Hematopoietic multipotent progenitor cell treated with erythropoietin and hydrocortisone succinate and interleukin-3 and kit ligand, for 6 days (in vitro differentiated cells): ENCODE data around the gene CCR3.
"Not testable (repeated sequence)": the region's sequence is repeated elsewhere in the genome, so short reads cannot be mapped to it uniquely, and the experiment has no call there.

Experiments
- DNase-seq: peaks from one replicate; pipeline ENCODE4 v3.0.0-alpha.2; 2015

The CCR3 gene

DNA sequence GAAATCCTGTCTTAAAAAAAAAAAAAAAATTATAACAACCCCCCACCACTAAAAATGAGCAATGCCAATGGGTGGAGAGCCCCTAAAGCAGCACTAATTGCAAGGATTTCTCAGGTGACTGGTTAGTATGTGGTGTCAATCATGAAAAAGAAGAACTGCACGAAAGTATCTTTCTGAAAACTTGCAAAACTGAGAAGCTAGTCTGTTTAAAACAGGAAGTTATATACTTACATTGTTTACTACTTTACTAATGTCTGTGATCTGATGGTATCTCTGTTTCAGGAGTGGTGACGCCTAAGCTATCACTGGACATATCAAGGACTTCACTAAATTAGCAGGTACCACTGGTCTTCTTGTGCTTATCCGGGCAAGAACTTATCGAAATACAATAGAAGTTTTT is at the start of gene CCR3:
CCR3 (plus strand) TSS at position 341 of the 400 bp plus-strand sequence. CDS start 22,699 bp downstream, outside the sequence.
- peak; percentile 56 for DNase-seq

DNA sequence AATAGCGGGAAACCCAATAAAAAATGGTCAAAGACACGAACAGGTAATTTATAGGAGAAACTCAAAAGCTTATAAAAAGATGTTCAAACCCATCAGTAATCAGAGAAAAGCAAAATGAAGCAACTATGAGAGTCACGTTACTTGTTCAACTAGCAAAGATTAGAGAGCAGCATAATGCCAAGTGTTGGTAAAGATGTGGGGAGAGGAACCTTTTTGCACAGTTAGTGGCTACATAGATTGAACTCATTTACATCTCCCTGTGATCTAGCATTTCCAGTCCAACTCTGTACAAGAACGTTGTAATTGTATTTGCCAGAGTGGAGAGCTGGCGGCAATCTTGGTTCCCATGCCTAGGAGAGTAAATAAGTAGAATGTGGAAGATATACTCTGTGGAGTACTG is 49.3 kb upstream of the CCR3 start:
- no peak for DNase-seq

GRCh38 chr3:46193436-46193835 is 48.8 kb upstream of the CCR3 start:
- no peak for DNase-seq

DNA sequence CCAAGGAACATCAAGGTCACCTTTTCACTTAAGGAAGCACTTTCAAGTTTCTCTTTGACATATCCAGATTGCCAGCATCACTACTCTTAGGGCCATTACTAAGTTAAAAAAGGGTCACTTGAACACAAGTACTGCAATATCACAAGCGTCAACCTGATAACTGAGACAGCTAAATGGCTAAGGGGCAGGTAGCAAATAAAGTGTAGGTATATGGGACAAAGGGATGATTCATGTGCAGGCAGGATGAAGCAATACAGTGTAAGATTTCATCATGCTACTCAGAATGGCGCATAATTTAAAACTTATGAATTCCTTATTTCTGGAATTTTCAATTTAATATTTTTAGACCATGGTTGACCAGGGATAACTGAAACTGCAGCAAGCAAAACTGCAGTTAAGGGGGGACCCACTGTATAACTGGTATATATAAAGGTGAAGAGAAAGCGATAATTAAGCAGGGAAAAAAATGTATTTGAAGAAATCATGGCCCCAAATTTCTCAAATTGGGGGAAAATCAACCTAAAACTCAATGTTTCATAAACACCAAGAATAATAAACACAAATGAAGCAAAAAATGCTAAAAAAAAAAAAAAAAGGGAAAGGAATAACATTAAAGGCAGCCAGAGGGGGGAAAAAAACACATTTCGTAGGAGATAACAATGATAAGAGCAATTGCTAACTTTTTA is 47.2 kb upstream of the CCR3 start:
- DNase-seq: no peak

DNA sequence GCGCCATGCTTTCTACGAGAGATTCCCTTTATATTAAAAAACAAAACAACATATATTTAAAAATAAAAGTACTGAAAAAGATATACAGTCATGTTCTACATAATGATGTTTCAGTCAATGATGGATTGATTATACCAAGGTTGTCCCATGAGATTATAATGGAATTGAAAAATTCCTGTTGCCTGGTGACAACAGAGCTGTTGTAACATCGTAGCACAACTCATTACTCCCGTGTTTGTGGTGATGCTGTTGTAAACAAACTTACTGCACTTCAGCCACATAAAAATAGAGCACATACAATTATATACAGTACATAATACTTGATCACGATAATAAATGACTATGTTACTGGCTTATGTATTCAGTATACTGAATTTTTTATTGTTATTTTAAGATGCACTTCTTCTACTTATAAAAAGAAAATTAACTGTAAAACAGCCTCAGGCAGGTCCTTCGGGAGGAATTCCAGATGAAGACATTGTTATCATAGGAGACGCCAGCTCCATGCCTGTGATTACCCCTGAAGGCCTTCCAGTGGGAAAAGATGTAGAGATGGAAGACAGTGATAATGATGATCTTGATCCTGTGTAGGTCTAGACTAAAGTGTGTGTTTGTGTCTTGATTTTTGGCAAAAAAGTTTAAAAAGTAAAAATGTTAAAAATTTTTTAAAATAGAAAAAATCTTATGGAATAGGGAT is 45.9 kb upstream of the CCR3 start:
- DNase-seq: no peak

GRCh38 chr3:46200211-46200610 is 42.0 kb upstream of the CCR3 start:
- DNase-seq: no peak

GRCh38 chr3:46200790-46201189 is 41.5 kb upstream of the CCR3 start:
- no peak for DNase-seq

GRCh38 chr3:46202535-46202934 is 39.7 kb upstream of the CCR3 start:
- DNase-seq: no peak

- DNase-seq: no peak
Observed at GRCh38 chr3:46203681-46204080, 38.6 kb upstream of the CCR3 start.

DNA sequence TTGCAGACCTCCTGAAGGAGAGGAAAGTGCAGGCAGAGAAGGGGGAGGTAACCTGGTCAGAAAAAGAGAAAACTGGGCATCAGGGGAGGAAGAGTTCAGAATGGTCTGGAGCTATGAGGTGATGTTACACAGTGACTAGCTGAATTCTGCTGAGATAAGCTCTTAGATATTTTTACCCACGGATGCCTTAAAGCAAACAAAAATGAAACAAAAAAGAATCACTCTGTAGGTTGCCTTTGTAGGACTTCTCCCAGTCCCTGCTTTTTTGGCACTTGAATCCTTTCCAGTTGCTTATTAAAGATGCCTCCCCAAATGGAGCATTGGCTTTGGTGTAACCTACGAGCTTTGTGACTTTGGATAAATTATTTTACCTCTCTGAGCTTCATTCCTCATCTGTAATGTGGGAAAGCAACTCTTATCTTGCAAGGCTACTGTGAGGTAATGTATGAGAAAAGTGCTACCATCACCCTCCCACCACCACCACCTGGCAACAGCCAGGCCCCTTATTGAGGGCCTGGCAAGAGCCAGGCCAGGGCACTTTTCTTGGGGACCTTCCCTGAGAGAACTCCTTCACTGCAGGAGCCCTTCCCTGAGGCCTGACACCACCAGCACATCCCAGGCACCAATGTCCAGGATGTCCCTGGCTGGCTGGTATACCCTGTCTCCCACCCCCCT is 36.8 kb upstream of the CCR3 start:
- no peak for DNase-seq

GRCh38 chr3:46206282-46207015 is 35.8 kb upstream of the CCR3 start:
- DNase-seq: no peak

DNA sequence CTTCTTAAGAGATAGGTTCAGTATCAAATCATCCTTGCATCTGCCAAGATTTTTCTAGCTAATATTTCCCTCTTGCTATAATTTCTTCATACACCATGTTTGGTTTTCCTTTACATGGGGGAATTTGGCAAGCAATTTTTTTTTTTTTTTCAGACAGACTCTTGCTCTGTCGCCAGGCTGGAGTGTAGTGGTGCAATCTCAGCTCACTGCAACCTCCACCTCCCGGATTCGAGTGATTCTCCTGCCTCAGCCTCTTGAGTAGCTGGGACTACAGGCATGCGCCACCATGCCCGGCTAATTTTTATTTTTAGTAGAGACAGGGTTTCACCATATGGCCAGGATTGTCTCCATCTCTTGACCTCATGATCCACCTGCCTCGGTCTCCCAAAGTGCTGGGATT is 34.7 kb upstream of the CCR3 start:
- not testable (repeated sequence) for DNase-seq

GRCh38 chr3:46208167-46208704 is 34.0 kb upstream of the CCR3 start, which contains the start of gene CCR1:
Gene CCR1, minus strand, starts transcription at chr3:46208313. Its CDS starts 4,000 bp downstream, at chr3:46204313.
- peak; percentile 83 for DNase-seq

- no peak for DNase-seq
Observed at GRCh38 chr3:46209053-46209452, 33.2 kb upstream of the CCR3 start.

DNA sequence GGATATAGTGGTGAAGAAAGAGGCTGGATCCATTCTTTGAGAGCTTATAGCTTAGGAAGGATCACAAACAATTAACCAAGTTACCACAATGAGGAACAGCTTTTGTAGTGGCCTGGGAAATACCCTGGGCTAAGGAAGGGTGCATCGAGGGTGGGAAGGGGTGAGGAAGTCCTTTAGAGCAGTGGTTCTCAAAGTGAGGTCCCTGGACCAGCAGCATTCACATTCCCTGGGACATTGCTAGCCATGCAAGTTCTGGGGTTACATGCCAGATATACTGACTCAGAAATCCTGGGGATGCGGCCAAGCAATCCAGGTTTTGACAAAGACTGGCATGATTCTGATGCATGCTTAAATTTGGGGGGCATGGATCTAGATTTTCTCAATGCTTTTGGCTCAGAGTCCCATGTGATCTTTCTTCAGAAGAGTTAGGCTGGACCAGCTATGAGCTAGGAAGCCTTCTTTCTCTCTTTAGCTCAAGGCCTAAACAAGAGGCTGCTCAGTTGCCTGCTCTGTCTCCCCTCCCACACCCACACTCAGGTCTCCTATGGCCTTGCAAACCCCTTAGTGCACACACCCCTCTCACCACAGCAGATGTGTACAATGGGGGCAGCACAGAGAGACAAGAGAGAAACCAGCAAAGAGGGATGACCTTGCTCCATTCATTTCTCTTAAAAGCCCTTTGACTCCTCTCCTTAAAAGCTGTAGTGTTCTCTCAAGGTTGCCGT is 32.4 kb upstream of the CCR3 start:
- DNase-seq: no peak

- no peak for DNase-seq
Observed at GRCh38 chr3:46212101-46212500, 30.2 kb upstream of the CCR3 start.

GRCh38 chr3:46213201-46213600 is 29.1 kb upstream of the CCR3 start:
- no peak for DNase-seq

- DNase-seq: peak; percentile 75
Observed at GRCh38 chr3:46214751-46215352, 27.4 kb upstream of the CCR3 start.

- DNase-seq: no peak
Observed at GRCh38 chr3:46215810-46216414, 26.3 kb upstream of the CCR3 start.

GRCh38 chr3:46218196-46218709 is 24.0 kb upstream of the CCR3 start:
- no peak for DNase-seq

DNA sequence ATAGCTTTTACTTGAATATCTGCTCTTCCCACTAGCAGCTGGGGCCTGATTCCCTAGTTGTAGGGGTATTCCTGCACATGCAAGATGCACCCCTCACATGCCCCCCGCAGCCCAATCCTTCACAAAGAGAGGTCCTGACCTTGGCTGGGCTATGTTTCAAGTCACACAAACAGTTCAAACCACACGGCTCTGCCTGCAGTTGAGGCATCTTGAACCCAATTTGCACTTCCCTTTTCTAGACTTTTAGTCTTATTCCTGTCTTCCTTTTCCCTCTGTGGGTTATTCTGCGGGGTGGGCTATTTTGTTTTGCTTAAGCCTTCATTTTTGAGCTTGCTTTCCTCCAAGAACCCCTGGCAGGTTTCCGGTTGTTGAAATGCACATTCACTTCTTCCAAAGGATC is 20.9 kb upstream of the CCR3 start:
- peak; percentile 47 for DNase-seq
